OCI-LY7 (cell line): ENCODE measurements around the gene IL22RA2. TPM values are rescaled to one million over a fixed set of nuclear protein-coding genes. Genes with fewer than 3 reads are reported as not detected.

ENCODE experiments used
- BruUV-seq: library from RNA; stranded (reverse); fragments of 400-500 nt; replicated peaks from 2 replicates; lab custom pipeline; 2021; lab: Mats Ljungman, UMichigan
- CTCF ChIA-PET: fragments of 300-600 bp; sonication (Branson Sonifier 250); formaldehyde crosslinking; loops from one replicate; lab custom pipeline; 2022; ENCODE audit warnings: antibody characterized with exemption; ENCODE audit not compliant: unreplicated experiment; lab: Charles Lee
- POLR2A ChIA-PET: fragments of 300-600 bp; sonication (Branson Sonifier 250); formaldehyde crosslinking; loops from one replicate; lab custom pipeline; 2022; ENCODE audit warnings: antibody characterized with exemption; lab: Charles Lee
- DNase-seq: peaks from one replicate; pipeline ENCODE4 v3.0.0-alpha.2; 2015; ENCODE audit warnings: low spot score
- H2AFZ ChIP-seq: fragments of 200-600 bp; sonication (generic), shearing (Covaris generic); 2 replicates; pipeline ENCODE4 v1.6.1; 2014; ENCODE audit warnings: mild to moderate bottlenecking, antibody characterized with exemption, low read length, moderate library complexity
- H3K27ac ChIP-seq: fragments of 200-600 bp; sonication (generic); 2 replicates; pipeline ENCODE4 v1.5.1; 2014; ENCODE audit warnings: mixed run types, low read depth, mild to moderate bottlenecking, moderate library complexity, low read length, inconsistent platforms; ENCODE audit not compliant: poor library complexity, severe bottlenecking
- H3K36me3 ChIP-seq: fragments of 200-600 bp; sonication (generic); 2 replicates; pipeline ENCODE4 v1.6.1; 2014; ENCODE audit warnings: mild to moderate bottlenecking, antibody characterized with exemption, low read length, moderate library complexity, mixed read lengths; ENCODE audit not compliant: insufficient read depth
- H3K4me1 ChIP-seq: fragments of 200-600 bp; sonication (generic); 2 replicates; pipeline ENCODE4 v1.5.1; 2014; ENCODE audit warnings: mild to moderate bottlenecking, low read length; ENCODE audit not compliant: insufficient read depth, poor library complexity, severe bottlenecking
- H3K4me2 ChIP-seq: fragments of 200-600 bp; sonication (generic); 2 replicates; pipeline ENCODE4 v1.6.1; 2014; ENCODE audit warnings: mild to moderate bottlenecking, low read length
- H3K4me3 ChIP-seq: fragments of 200-600 bp; sonication (generic); 2 replicates; pipeline ENCODE4 v1.5.1; 2014; ENCODE audit warnings: mild to moderate bottlenecking, low read depth, low read length; ENCODE audit not compliant: poor library complexity, severe bottlenecking
- H3K79me2 ChIP-seq: fragments of 200-600 bp; sonication (generic); 2 replicates; pipeline ENCODE4 v1.6.1; 2016; ENCODE audit warnings: low read depth, mild to moderate bottlenecking, low read length, moderate library complexity, mixed read lengths; ENCODE audit not compliant: insufficient read depth
- H3K9me2 ChIP-seq: fragments of 200-600 bp; sonication (generic); 2 replicates; pipeline ENCODE4 v1.6.1; 2016; ENCODE audit warnings: mild to moderate bottlenecking, low read length, mixed read lengths; ENCODE audit not compliant: insufficient read depth
- H3K9me3 ChIP-seq: fragments of 200-600 bp; sonication (generic); 2 replicates; pipeline ENCODE4 v1.6.1; 2014; ENCODE audit warnings: mild to moderate bottlenecking, mixed run types, low read length, mixed read lengths
- H4K20me1 ChIP-seq: fragments of 200-600 bp; sonication (generic); 2 replicates; pipeline ENCODE4 v1.6.1; 2014; ENCODE audit warnings: mild to moderate bottlenecking, antibody characterized with exemption, low read length, moderate library complexity, mixed read lengths; ENCODE audit not compliant: insufficient read depth
- EZH2phosphoT487 ChIP-seq: fragments of 200-600 bp; sonication (generic); IDR thresholded peaks from 2 replicates; pipeline ENCODE4 v1.6.1; 2018; ENCODE audit warnings: low read depth, borderline replicate concordance, mild to moderate bottlenecking, mixed run types, antibody characterized with exemption, low read length, moderate library complexity, mixed read lengths
- intact Hi-C: fragments of 100-400 bp; cut with micrococcal nuclease; formaldehyde crosslinking; loops from one replicate; pipeline ENCODE4 v1.10.0; 2022; ENCODE audit not compliant: unreplicated experiment
- total RNA-seq, 2 experiments: library from RNA; depleted of rRNA in 1 of 2; stranded (reverse); fragments of >200 nt in 1 of 2; shearing (Covaris generic) in 1 of 2; gene quantifications; 2 replicates each; pipeline ENCODE4 v1.2.3, GENCODE V29; 2014 to 2022
- TF ChIP-seq, protein P1 (sequence below): fragments of 200-600 bp; sonication (generic); conservative IDR thresholded peaks from 2 replicates; pipeline ENCODE4 v1.5.1; 2014; ENCODE audit warnings: mild to moderate bottlenecking, antibody characterized with exemption, low read length, moderate library complexity, mixed read lengths

Gene IL22RA2
- total RNA-seq, 2 experiments from 2014 or later = not detected

GRCh38 chr6:137106183-137106582, 67.3 kb downstream of the IL22RA2 start:
- POLR2A ChIA-PET = interaction anchor here (0.7 to 2.4 kb wide), 6 partner anchors 8 to 44 kb away, joined by 3 to 15 read pairs (median 4); no protein-coding TSS in a partner anchor
- peak overlapping the region; percentile 66 for H3K27ac ChIP-seq

DNA sequence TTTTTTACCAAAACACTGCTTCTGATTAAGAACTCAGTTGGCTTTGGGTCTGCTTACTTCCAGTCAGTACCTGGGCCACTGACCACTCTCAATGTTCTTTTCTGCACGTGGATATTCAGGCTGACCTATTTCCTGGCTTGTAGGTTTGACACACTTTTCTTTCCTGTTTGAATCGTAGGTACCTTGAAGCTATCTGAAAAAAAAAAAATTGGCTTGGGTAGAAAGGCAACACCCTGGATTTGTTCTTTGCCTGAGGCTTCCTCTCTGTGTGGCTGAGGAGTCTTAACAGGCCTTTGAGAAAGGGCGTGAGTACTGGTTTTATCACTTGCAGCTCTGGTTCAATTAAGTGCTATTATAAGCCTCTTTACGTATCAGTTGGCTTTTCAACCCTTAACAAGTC, 68.1 kb downstream of the IL22RA2 start:
- peaks cover 7% of the 10 kb centered on the region; the same call in 1 of the 2 replicates for H3K36me3 ChIP-seq
- POLR2A ChIA-PET = interaction anchor here (0.7 to 2.4 kb wide), 6 partner anchors 8 to 128 kb away, joined by 3 to 15 read pairs (median 4); no protein-coding TSS in a partner anchor
- H3K4me1 ChIP-seq = peaks cover 59% of the 10 kb centered on the region
- CTCF ChIA-PET = interaction anchor here (0.9 to 1.1 kb wide), 2 partner anchors 116 to 210 kb away, joined by 3 to 5 read pairs; no protein-coding TSS in a partner anchor
- no peak for DNase-seq
- peaks cover 13% of the 10 kb centered on the region; the same call in 1 of the 2 replicates for H3K9me3 ChIP-seq
- H3K4me2 ChIP-seq = peak overlapping the region; percentile 34
- H2AFZ ChIP-seq = peak overlapping the region; percentile 79; the same call in 1 of the 2 replicates
- peak overlapping the region; percentile 66 for H3K27ac ChIP-seq
- no TSS peak for BruUV-seq
- no peak overlapping the region for H3K4me3 ChIP-seq
- no peaks in the 10 kb centered on the region for H3K79me2 ChIP-seq
- no peaks in the 10 kb centered on the region for H3K9me2 ChIP-seq
- no peaks in the 10 kb centered on the region for H4K20me1 ChIP-seq
- no peak for TF ChIP-seq EZH2phosphoT487
- TF ChIP-seq, protein P1, sequence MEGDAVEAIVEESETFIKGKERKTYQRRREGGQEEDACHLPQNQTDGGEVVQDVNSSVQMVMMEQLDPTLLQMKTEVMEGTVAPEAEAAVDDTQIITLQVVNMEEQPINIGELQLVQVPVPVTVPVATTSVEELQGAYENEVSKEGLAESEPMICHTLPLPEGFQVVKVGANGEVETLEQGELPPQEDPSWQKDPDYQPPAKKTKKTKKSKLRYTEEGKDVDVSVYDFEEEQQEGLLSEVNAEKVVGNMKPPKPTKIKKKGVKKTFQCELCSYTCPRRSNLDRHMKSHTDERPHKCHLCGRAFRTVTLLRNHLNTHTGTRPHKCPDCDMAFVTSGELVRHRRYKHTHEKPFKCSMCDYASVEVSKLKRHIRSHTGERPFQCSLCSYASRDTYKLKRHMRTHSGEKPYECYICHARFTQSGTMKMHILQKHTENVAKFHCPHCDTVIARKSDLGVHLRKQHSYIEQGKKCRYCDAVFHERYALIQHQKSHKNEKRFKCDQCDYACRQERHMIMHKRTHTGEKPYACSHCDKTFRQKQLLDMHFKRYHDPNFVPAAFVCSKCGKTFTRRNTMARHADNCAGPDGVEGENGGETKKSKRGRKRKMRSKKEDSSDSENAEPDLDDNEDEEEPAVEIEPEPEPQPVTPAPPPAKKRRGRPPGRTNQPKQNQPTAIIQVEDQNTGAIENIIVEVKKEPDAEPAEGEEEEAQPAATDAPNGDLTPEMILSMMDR = no peak
- intact Hi-C loops = no loop called here

More at GRCh38 chr6:137106183-137106582, 67.3 kb downstream of the IL22RA2 start:
- intact Hi-C loops = no loop called here
- 0 out of 2 replicates have a peak, but pooled peaks cover 7% of the 10 kb centered on the region for H3K36me3 ChIP-seq
- H3K9me2 ChIP-seq = no peaks in the 10 kb centered on the region
- H3K4me1 ChIP-seq = peaks cover 55% of the 10 kb centered on the region
- CTCF ChIA-PET = interaction anchor here (1.1 kb wide), 1 partner anchor 209 kb away, joined by 5 read pairs; no protein-coding TSS in a partner anchor
- no peak for TF ChIP-seq EZH2phosphoT487
- TF ChIP-seq, protein P1 = no peak
- H3K4me2 ChIP-seq = peak overlapping the region; percentile 34
- BruUV-seq = no TSS peak
- H3K9me3 ChIP-seq = peaks cover 13% of the 10 kb centered on the region; the same call in 1 of the 2 replicates
- peak; percentile 64 for DNase-seq
- H4K20me1 ChIP-seq = no peaks in the 10 kb centered on the region
- H2AFZ ChIP-seq = peak overlapping the region; percentile 79; the same call in 1 of the 2 replicates
- H3K4me3 ChIP-seq = peak overlapping the region; percentile 14
- H3K79me2 ChIP-seq = no peaks in the 10 kb centered on the region
